HEK293T (cell line): ENCODE measurements around the gene MOCS3.

Experiments
- CTCF ChIA-PET: fragments of 350-600 bp; formaldehyde crosslinking; extraction: SDS; loops from one replicate; lab custom pipeline; 2021; ENCODE audit warnings: antibody characterized with exemption, inconsistent platforms; lab: Yijun Ruan, JAX
- POLR2A ChIA-PET: fragments of 350-600 bp; formaldehyde crosslinking; extraction: SDS; loops from one replicate; lab custom pipeline; 2020; ENCODE audit warnings: antibody characterized with exemption, inconsistent platforms; lab: Yijun Ruan, JAX
- DNase-seq: peaks from one replicate; pipeline ENCODE4 v3.0.0; 2012; ENCODE audit warnings: mixed read lengths; ENCODE audit errors: extremely low spot score
- ARNT ChIP-seq: fragments of 450-650 bp; IDR thresholded peaks from 2 replicates; pipeline ENCODE4 v1.6.1; 2017; ENCODE audit warnings: mild to moderate bottlenecking
- BHLHE40 ChIP-seq: fragments of 450-650 bp; IDR thresholded peaks from 2 replicates; pipeline ENCODE4 v1.6.1; 2016; ENCODE audit warnings: mild to moderate bottlenecking, moderate library complexity, borderline replicate concordance
- CTBP1 ChIP-seq: fragments of 450-650 bp; IDR thresholded peaks from 2 replicates; pipeline ENCODE4 v1.6.1; 2016; ENCODE audit warnings: borderline replicate concordance
- ELF4 ChIP-seq: fragments of 450-650 bp; IDR thresholded peaks from 2 replicates; pipeline ENCODE4 v1.6.1; 2017; ENCODE audit warnings: antibody characterized with exemption
- FOXA1 ChIP-seq: fragments of 450-650 bp; IDR thresholded peaks from 2 replicates; pipeline ENCODE4 v1.6.1; 2016; ENCODE audit warnings: mild to moderate bottlenecking
- FOXK2 ChIP-seq: fragments of 450-650 bp; IDR thresholded peaks from 2 replicates; pipeline ENCODE4 v1.6.1; 2016; ENCODE audit warnings: mild to moderate bottlenecking
- FOXM1 ChIP-seq: fragments of 450-650 bp; IDR thresholded peaks from 2 replicates; pipeline ENCODE4 v1.6.1; 2017; ENCODE audit warnings: mild to moderate bottlenecking, borderline replicate concordance
- HDGF ChIP-seq: fragments of 450-650 bp; IDR thresholded peaks from 2 replicates; pipeline ENCODE4 v1.6.1; 2017; ENCODE audit warnings: antibody characterized with exemption, borderline replicate concordance
- L3MBTL2 ChIP-seq: fragments of 450-650 bp; conservative IDR thresholded peaks from 2 replicates; pipeline ENCODE4 v1.6.1; 2016; ENCODE audit warnings: mild to moderate bottlenecking
- LEF1 ChIP-seq: fragments of 450-650 bp; IDR thresholded peaks from 2 replicates; pipeline ENCODE4 v1.6.1; 2017; ENCODE audit warnings: mild to moderate bottlenecking, borderline replicate concordance
- NFRKB ChIP-seq: fragments of 450-650 bp; IDR thresholded peaks from 2 replicates; pipeline ENCODE4 v1.6.1; 2016; ENCODE audit warnings: mild to moderate bottlenecking, moderate library complexity
- PKNOX1 ChIP-seq: fragments of 450-650 bp; IDR thresholded peaks from 2 replicates; pipeline ENCODE4 v1.6.1; 2016
- SP1 ChIP-seq: fragments of 450-650 bp; IDR thresholded peaks from 2 replicates; pipeline ENCODE4 v1.6.1; 2017
- SUZ12 ChIP-seq: fragments of 450-650 bp; IDR thresholded peaks from 2 replicates; pipeline ENCODE4 v1.6.1; 2016; ENCODE audit warnings: mild to moderate bottlenecking
- TARDBP ChIP-seq: fragments of 450-650 bp; IDR thresholded peaks from 2 replicates; pipeline ENCODE4 v1.6.1; 2016
- ZNF384 ChIP-seq: fragments of 450-650 bp; IDR thresholded peaks from 2 replicates; pipeline ENCODE4 v1.6.1; 2016

The MOCS3 gene

GRCh38 chr20:50915424-50915823, 43.2 kb upstream of the MOCS3 start:
- no peak for DNase-seq
- POLR2A ChIA-PET: no interaction called here
- CTCF ChIA-PET: no interaction called here
- TF ChIP-seq CTBP1: no peak
- no peak for TF ChIP-seq HDGF
- no peak for TF ChIP-seq TARDBP
- TF ChIP-seq LEF1: no peak
- no peak for TF ChIP-seq NFRKB
- TF ChIP-seq SUZ12: no peak
- TF ChIP-seq ELF4: no peak
- no peak for TF ChIP-seq L3MBTL2
- TF ChIP-seq FOXA1: no peak

DNA sequence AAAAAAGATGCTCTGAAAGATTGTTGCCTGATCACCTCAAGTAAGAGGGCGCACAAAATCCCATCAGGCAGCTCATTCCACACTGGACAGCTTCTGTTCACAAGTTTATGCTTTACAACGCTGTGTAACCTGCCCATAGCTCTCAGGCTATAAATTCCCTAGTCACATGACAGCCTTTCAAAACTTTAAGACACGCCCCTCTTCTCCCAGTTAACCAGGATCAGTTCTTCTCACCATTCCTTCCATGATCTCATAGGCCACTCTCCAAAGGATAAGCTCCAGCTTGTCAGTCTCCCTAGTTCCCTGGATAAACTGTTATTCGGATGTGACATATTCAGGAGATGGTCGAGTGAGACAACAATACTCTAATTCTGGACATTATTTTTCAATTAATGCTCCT, 42.4 kb upstream of the MOCS3 start:
- TF ChIP-seq FOXK2 (no peak), ELF4 (no peak), PKNOX1 (peak; percentile 90)
- POLR2A ChIA-PET: interaction anchor here (0.8 to 1.7 kb wide), 2 partner anchors 15 to 41 kb away, joined by 3 to 12 read pairs; partner anchors contain the start of gene ADNP
- CTCF ChIA-PET: interaction anchor here (0.6 to 2.2 kb wide), 3 partner anchors 13 to 177 kb away, joined by 3 to 15 read pairs (median 4); partner anchors contain the start of gene BCAS4
- DNase-seq: peak; percentile 62

GRCh38 chr20:50916934-50917333, 41.7 kb upstream of the MOCS3 start:
- no peak for TF ChIP-seq FOXK2
- TF ChIP-seq TARDBP: no peak
- TF ChIP-seq NFRKB: no peak
- TF ChIP-seq SUZ12: no peak
- TF ChIP-seq ZNF384: no peak
- TF ChIP-seq SP1: no peak
- TF ChIP-seq PKNOX1: no peak
- TF ChIP-seq ELF4: no peak
- TF ChIP-seq LEF1: no peak
- no peak for TF ChIP-seq HDGF
- POLR2A ChIA-PET: interaction anchor here (0.8 to 1.7 kb wide), 2 partner anchors 14 to 40 kb away, joined by 3 to 12 read pairs; partner anchors contain the start of gene ADNP

DNA sequence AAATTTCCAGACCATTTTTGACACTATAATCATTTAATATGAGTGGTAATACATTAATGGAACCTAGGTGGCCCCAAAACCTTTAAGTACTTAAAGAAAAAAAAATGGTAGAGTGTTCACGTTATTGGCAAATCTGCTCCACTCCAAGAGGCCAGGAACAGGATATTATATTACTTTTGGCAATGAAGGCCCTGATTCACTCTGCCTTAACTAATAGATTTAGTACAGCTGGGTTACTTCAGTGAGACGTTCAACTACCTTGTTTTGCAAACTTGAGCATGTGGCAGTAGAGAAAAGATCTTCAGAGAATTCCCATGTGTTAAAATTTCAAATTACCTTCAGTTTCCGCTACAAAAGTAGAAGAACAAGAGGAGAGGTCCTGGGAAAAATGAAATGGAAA, 40.2 kb upstream of the MOCS3 start:
- TF ChIP-seq FOXM1 (no peak), HDGF (no peak), ZNF384 (no peak), PKNOX1 (no peak), SP1 (no peak), CTBP1 (no peak), NFRKB (no peak), BHLHE40 (no peak), TARDBP (no peak), FOXK2 (no peak), FOXA1 (no peak)
- no peak for DNase-seq
- ChIA-PET POLR2A (interaction anchor here (0.7 kb wide), 1 partner anchor 192 kb away, joined by 3 read pairs; no protein-coding TSS in a partner anchor), CTCF (interaction anchor here (0.6 to 1.4 kb wide), 2 partner anchors 11 to 128 kb away, joined by 3 to 5 read pairs; no protein-coding TSS in a partner anchor)

More at GRCh38 chr20:50916934-50917333, 41.7 kb upstream of the MOCS3 start:
- CTCF ChIA-PET: interaction anchor here (0.6 to 2.2 kb wide), 3 partner anchors 12 to 178 kb away, joined by 3 to 15 read pairs (median 4); partner anchors contain the start of gene BCAS4
- no peak for DNase-seq

DNA sequence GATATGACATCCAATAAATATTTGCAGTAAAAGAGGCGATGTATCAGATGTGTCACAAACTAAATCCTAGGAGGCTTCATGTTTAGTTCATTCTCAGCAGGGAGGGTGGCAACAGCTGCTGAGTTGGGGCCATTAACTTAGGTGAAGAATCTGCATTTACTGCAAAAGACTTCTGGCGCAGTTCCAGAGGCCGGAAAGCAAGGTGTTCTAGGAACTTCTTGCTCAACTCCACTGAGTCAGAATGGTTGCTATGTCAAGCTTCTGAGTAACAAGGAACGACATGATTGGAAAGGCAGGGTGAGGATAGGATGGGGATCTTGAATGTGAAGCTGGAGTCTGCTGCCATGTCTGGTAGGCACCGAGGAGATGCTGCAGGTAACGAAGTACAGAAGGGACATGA, 39.1 kb upstream of the MOCS3 start:
- CTCF ChIA-PET: interaction anchor here (1.4 to 1.5 kb wide), 2 partner anchors 10 to 12 kb away, joined by 3 to 5 read pairs; partner anchors contain the start of gene ADNP
- no peak for DNase-seq
- POLR2A ChIA-PET: interaction anchor here (2.6 kb wide), 1 partner anchor 12 kb away, joined by 7 read pairs; the partner anchor contains the start of gene ADNP
- no peak for TF ChIP-seq SUZ12
- TF ChIP-seq ARNT: no peak

- ChIA-PET POLR2A (interaction anchor here (2.6 kb wide), 1 partner anchor 10 kb away, joined by 7 read pairs; the partner anchor contains the start of gene ADNP), CTCF (interaction anchor here (1.3 to 1.5 kb wide), 2 partner anchors 9 to 10 kb away, joined by 3 to 7 read pairs; partner anchors contain the start of gene ADNP)
- TF ChIP-seq SUZ12: no peak
- TF ChIP-seq ARNT: no peak
- TF ChIP-seq FOXM1: no peak
- TF ChIP-seq L3MBTL2: no peak
- no peak for TF ChIP-seq PKNOX1
- TF ChIP-seq CTBP1: no peak
- TF ChIP-seq HDGF: no peak
- TF ChIP-seq ZNF384: no peak
- TF ChIP-seq LEF1: no peak
- no peak for TF ChIP-seq NFRKB
- no peak for TF ChIP-seq ELF4
- no peak for TF ChIP-seq TARDBP
- no peak for TF ChIP-seq SP1
- no peak for DNase-seq
Observed at GRCh38 chr20:50920997-50921396, 37.6 kb upstream of the MOCS3 start.
